A549 (cell line): ENCODE data around the gene ARPP21.

ENCODE experiments used
- CBX2 ChIP-seq: fragments of 200-600 bp; sonication (generic); IDR thresholded peaks from 2 replicates; pipeline ENCODE4 v1.6.1; 2016; ENCODE audit warnings: low read depth, mild to moderate bottlenecking, borderline replicate concordance
- CBX8 ChIP-seq: fragments of 200-600 bp; sonication (generic); IDR thresholded peaks from 2 replicates; pipeline ENCODE4 v1.6.1; 2016
- CEBPB ChIP-seq, 2 experiments: fragments of >200 bp in 1 of 2; sonication (Bioruptor Twin) in 1 of 2; formaldehyde crosslinking in 1 of 2; IDR thresholded peaks; 2 replicates each; pipeline ENCODE4 v1.6.1; 2012 to 2016
- CHD2 ChIP-seq: fragments of 150-350 bp; IDR thresholded peaks from 2 replicates; pipeline ENCODE4 v1.6.1; 2014; ENCODE audit warnings: low read length; ENCODE audit not compliant: partially characterized antibody
- EHF ChIP-seq: fragments of 250-450 bp; sonication (Bioruptor Pico); IDR thresholded peaks from 2 replicates; pipeline ENCODE4 v1.5.0; 2020; ENCODE audit warnings: mild to moderate bottlenecking
- KDM5A ChIP-seq: fragments of 200-600 bp; sonication (generic); IDR thresholded peaks from 2 replicates; pipeline ENCODE4 v1.6.1; 2016; ENCODE audit warnings: antibody characterized with exemption, mild to moderate bottlenecking
- POLR2A ChIP-seq: IDR thresholded peaks from 2 replicates; pipeline ENCODE4 v1.6.1; 2012; ENCODE audit warnings: mild to moderate bottlenecking, low read length
- RAD21 ChIP-seq, 2 experiments: fragments of >200 bp in 1 of 2; sonication (Bioruptor Twin) in 1 of 2; formaldehyde crosslinking in 1 of 2; IDR thresholded peaks in 1 of 2; conservative IDR thresholded peaks in 1 of 2; 2 replicates in 1 of 2; 3 replicates in 1 of 2; pipeline ENCODE4 v1.6.1; 2012 to 2018; ENCODE audit warnings: inconsistent platforms in 1 of 2
- TF ChIP-seq, protein P1 (sequence below): fragments of >200 bp; sonication (Bioruptor Twin); formaldehyde crosslinking; IDR thresholded peaks from 3 replicates; pipeline ENCODE4 v1.5.1; 2016
- TF ChIP-seq, protein P2 (sequence below): fragments of 250-450 bp; sonication (Bioruptor Pico); IDR thresholded peaks from 2 replicates; pipeline ENCODE4 v1.5.0; 2021; ENCODE audit warnings: mild to moderate bottlenecking, moderate library complexity, borderline replicate concordance
- TF ChIP-seq, protein P3 (sequence below): fragments of 450-650 bp; IDR thresholded peaks from 2 replicates; pipeline ENCODE4 v1.6.1; 2014; ENCODE audit warnings: antibody characterized with exemption

DNA sequence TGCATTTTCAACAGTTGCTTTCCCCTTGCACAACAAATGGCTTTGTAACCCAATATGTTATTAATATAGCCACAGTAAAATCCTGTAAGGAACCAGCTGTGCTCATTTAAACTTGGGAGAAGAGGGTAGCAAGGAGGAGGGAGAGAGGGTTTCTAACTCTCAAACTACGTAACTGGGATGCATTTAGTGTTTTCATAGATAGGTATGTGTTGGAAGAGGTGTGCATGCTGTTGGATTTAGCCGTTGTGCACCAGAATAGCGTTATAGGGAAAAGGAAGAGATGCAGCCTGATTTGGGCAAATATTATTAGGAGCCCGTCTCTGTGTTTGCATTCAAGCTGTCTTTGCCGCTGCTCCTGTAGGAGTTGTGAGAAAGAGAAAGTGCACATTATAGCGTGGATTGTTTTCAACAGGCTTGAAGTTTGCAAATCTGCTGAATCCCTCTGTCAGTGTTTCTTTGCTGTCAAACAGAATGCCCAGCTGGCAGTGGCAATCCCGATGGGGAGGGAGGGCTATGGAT is 39.4 kb downstream of the ARPP21 start:
- TF ChIP-seq KDM5A: no peak
- no peak for TF ChIP-seq RAD21 (conservative IDR thresholded peaks at IDR 0.05 in 1 of 2, IDR thresholded peaks at IDR 0.05 in 1 of 2)
- TF ChIP-seq, protein P1, sequence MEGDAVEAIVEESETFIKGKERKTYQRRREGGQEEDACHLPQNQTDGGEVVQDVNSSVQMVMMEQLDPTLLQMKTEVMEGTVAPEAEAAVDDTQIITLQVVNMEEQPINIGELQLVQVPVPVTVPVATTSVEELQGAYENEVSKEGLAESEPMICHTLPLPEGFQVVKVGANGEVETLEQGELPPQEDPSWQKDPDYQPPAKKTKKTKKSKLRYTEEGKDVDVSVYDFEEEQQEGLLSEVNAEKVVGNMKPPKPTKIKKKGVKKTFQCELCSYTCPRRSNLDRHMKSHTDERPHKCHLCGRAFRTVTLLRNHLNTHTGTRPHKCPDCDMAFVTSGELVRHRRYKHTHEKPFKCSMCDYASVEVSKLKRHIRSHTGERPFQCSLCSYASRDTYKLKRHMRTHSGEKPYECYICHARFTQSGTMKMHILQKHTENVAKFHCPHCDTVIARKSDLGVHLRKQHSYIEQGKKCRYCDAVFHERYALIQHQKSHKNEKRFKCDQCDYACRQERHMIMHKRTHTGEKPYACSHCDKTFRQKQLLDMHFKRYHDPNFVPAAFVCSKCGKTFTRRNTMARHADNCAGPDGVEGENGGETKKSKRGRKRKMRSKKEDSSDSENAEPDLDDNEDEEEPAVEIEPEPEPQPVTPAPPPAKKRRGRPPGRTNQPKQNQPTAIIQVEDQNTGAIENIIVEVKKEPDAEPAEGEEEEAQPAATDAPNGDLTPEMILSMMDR: no peak
- no peak for TF ChIP-seq CEBPB (IDR thresholded peaks at IDR 0.05)
- TF ChIP-seq, protein P2, sequence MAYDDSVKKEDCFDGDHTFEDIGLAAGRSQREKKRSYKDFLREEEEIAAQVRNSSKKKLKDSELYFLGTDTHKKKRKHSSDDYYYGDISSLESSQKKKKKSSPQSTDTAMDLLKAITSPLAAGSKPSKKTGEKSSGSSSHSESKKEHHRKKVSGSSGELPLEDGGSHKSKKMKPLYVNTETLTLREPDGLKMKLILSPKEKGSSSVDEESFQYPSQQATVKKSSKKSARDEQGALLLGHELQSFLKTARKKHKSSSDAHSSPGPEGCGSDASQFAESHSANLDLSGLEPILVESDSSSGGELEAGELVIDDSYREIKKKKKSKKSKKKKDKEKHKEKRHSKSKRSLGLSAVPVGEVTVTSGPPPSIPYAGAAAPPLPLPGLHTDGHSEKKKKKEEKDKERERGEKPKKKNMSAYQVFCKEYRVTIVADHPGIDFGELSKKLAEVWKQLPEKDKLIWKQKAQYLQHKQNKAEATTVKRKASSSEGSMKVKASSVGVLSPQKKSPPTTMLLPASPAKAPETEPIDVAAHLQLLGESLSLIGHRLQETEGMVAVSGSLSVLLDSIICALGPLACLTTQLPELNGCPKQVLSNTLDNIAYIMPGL: no peak
- no peak for TF ChIP-seq CBX2
- no peak for TF ChIP-seq POLR2A
- no peak for TF ChIP-seq CHD2
- no peak for TF ChIP-seq CBX8
- TF ChIP-seq, protein P3, sequence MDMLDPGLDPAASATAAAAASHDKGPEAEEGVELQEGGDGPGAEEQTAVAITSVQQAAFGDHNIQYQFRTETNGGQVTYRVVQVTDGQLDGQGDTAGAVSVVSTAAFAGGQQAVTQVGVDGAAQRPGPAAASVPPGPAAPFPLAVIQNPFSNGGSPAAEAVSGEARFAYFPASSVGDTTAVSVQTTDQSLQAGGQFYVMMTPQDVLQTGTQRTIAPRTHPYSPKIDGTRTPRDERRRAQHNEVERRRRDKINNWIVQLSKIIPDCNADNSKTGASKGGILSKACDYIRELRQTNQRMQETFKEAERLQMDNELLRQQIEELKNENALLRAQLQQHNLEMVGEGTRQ: no peak
- TF ChIP-seq EHF (CRISPR knock-in tag): no peak
